HG03571 (cell line): ENCODE measurements around the gene GPD2.
"Not testable (repeated sequence)": the region's sequence is repeated elsewhere in the genome, so short reads cannot be mapped to it uniquely, and the experiment has no call there.

Source experiments
- ATAC-seq: cut with Tn5 transposase; IDR thresholded peaks from one replicate; pipeline ENCODE4 v1.9.1; 2021; ENCODE audit not compliant: unreplicated experiment

Gene GPD2

DNA sequence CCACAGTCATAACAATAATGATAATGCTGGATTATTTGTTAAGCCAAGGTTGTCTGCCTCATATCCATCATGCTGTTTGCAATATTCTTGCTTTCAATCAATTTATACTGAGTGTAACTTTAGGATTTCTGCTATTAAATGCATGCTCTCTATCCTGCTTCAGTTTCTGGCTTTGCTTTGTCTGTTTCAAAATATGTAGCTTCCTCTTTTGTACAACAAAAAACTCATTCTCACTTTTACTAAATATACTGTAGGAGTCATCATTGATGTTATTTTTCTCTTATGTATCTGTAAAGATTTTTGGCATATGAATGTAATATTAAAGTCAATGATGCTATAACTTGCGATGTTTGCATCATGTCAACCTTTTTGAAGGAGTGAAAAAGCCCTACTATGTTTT lies 149.3 kb downstream of the GPD2 start:
- ATAC-seq: no peak

GRCh38 chr2:156586621-156587020 lies 150.4 kb downstream of the GPD2 start:
- ATAC-seq: no peak

DNA sequence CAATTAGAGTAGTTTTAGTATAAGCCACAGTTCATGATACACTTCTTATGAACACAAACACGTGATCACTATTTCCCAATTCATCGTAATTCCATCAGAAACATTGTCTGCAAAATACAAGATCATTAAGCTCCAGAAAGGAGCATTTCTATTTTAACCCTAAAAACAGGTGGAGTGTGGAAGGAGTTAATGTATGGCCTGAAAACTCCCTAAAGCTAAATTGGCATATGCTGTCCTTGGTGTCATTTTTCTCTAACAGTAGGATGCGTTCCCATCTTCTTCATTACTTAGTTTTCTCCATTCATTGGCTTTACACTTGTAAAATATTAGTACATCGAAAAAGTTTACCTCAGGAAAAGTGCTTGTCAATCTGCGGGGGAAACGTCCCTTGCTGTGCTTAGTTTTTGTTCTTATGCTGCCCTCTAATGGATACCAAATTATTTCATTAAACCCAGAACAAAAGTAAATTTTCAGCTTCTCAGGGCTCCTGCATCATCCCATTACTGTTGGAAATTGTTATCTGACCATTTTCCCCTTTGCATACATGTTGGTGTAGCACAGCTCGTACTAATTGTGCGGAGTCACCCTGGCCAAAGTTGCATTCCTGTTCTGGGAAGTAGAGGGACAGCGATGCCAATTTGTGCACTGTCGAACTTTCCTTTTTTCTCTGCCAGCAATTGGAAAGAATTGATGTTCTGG lies 153.4 kb downstream of the GPD2 start:
- peak; percentile 61 for ATAC-seq

DNA sequence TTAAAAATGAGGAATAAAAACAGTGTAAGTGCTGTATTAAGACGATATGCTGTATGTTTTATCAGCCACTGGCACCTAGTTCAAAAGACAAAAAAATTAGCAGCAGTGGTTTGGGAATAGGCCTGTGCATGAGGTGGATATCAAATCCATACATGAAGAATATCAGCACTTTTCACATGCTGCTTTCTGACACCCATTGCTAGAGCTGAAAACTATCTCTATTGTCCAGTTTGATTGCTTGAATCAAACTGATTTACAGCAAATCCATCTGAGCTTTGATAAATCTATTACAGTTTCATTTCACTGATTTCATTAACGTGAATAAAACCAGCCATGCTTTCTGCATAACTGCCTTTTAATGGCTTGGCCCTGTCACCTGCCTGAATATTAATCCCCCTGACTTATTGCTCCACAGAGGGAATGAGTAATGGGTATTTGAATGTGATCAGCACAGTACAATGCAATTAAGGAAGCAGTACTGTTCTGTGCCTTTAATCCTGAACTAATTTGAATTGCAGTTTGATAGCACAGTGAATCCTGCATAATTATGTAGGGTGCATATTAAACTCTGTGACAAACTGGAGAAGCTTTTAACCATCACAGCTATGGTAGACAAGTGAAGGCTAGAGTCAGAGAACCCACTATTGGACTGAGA lies 154.0 kb downstream of the GPD2 start:
- no peak for ATAC-seq

DNA sequence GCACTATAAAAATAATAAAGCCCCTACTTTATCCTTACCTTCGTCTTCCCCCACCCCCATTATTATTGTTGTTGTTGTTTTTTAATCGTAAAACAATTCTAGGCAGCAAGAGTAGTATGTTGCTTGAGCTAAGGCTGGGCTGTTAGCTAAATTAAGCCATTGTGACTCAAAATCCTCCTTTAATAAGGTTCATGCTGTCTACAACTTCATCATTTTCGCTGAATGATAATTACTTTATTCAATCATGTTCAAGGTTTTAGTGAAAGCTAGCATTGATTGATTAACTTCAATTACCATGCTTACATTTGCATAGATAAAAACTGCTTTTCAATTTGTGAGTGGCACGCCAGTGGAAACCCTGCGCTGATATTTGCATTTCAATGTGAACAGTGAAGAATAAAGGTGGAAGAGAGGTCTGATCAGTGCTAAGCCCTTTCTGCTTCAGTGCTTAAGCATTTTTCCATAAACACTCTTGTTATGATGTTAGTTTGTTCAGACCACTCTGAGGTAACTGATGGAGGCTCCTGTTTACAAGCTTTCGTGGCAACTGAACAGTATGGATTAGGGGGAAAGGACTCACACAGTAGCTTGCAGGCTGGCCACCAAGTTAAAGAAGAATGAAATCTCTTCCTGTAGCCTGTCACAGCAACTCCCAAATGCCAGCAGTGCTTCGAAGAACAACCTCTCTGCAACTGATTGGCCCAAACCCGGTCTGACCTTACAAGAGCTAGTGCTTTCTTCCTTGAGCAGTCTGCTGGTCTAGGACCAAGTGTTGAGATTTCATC lies 156.8 kb downstream of the GPD2 start:
- ATAC-seq: no peak

- no peak for ATAC-seq
Observed at GRCh38 chr2:156593594-156593921, 157.4 kb downstream of the GPD2 start.

DNA sequence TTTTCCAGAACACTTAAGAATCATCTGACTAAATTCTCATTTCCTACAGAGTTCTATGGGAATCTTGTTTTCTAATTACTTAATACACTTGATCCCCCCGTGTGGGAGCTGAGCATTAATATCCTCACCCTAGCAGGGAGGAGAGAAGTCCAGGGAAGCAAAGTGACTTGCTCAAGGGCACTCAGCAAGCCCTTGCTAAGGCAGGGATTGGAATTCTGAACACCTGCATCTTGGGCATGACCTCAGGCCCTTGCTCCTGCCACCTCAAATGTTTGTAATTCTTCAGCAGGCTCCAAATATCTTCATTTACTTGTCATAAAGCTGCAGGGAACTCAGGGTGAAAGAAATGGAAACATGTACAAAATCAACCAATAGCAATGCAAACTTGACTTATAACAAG lies 162.4 kb downstream of the GPD2 start:
- ATAC-seq: no peak

- ATAC-seq: no peak
Observed at GRCh38 chr2:156600196-156600595, 164.0 kb downstream of the GPD2 start.

DNA sequence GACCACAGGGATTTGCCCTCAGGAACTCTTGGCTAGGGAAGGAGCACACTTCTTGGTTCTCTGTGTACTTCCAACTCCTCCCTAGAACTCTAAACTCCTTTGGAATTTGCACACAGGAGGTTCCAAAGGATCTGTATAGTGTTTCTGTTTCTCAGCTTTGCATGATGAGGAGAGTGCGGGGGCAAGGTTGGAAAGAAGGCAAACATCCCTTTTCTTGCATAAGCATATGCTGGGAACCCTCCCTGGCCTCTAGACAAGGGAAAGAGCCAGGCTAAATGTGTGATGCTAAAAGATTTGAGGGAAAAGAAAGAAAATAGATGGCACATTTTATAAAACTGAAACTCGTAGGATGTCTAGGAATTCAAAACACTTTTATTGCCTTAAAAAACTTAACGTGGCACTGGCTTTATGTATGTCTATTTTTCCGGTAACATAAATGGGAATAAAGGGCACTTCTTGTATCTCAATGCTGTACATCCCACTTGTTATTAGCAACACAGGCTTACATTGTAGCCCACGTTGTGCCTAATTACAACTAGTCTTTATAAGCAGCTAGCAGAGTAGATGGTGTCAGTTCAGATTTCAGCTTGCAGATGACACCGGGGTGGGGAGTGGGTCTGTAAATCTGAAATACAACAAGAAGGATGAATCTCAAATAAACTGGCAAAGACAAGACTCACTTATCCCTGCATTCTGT lies 165.8 kb downstream of the GPD2 start:
- ATAC-seq: no peak

DNA sequence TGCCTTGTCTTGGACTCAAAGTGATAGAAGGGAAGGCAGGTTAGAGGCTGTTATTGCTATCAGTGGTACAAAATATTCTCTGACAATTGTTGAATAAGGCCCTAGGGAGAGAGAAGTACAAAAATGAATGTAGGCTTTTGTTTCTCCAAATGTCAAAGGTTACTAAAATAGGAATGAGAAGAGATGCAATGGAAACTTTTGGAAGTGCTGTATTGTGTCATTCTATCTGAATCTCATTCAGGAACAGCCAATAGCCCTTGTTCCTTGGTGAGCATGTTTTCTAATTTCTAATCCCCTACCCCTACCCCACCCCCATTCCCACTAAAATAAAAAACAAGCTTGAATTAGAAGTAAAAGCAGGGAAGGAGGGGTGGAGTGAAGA lies 166.4 kb downstream of the GPD2 start:
- ATAC-seq: no peak

DNA sequence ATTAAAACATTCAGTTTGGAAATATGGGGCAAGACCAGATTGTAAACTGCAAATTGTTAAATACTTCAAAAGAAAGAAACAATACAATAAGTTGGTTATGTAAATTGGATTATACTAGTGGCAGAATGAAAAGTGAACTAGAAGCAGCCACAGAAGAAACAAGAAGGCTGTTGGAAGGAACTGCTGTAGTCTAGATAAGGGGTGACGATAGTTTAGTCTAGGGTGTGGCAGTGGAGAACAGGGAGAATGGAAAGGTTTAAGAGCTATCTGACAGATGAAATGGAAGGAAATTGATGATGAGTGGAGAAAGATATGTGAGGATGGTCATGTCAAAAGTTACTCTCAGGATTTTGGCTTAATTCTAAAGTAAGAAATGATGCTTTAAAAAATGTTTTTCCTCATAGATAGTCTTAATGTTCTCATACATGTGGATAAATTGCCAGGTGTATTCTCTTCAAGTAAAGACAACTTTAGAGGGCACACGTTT lies 179.7 kb downstream of the GPD2 start:
- ATAC-seq: no peak

- ATAC-seq: not testable (repeated sequence)
Observed at GRCh38 chr2:156618071-156618470, 181.9 kb downstream of the GPD2 start.

DNA sequence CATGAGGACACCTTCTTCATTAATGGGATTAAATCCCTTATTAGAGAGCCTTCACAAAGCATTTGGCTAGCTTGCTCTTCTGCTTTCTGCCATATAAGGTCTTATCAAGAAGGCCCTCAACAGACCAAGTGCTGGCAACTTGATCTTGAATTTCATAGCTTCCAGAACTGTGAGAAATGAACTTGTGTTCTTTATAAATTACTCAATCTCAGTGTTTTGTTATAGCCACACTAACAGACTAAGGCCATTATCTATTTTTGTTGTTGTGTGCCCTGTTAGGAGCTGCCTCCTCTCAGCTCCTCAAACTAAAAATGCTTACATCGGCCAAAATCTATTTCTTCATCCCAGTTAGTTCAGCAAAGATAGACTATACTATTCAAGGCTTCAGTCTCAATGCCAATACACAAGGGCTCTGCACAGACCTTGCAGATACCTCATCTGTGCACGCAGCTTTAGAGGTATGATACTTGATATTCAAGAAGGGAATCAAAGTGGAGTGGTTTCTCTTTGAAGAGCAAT lies 182.9 kb downstream of the GPD2 start:
- ATAC-seq: no peak

- ATAC-seq: no peak
Observed at GRCh38 chr2:156622491-156622890, 186.3 kb downstream of the GPD2 start.

DNA sequence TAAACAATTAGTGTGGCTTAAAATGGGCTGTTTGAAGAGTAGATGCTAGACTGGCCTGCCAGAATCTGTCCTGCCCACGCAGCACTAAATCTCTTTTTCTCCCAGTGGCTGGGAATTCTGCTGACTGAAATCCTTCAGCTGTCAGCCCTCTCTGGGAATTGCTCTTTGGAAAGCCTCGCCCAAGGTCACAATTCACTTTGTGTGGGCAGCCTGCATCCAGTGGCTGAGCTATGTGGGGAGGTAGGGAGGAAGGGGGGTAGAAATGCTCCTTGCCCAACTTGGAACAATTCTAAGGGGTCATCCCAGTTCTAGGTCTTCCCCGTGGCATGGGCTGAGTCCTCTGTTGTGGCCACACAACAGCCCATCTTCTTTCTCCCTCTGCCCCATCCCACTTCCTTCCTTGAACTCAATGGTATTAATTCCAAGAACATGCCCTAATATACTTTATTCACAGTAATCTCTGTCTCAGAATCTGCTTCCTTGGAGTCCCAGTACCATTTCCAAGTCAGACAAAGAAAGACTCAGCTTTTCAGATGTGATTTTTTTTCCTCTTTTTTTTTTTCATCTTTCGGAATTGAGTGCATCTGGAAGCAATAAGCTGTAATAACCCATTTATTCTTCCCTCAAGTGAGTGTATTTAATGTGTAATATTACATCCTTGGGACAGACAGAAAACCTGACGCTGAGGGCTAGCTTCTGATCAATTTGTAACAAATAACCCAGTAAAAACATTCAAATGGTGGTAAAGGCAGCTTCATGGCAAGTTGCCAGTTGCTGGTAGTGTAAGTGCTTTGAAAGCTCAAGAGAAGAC lies 189.4 kb downstream of the GPD2 start:
- ATAC-seq: no peak

GRCh38 chr2:156626931-156627330 lies 190.8 kb downstream of the GPD2 start:
- ATAC-seq: no peak

DNA sequence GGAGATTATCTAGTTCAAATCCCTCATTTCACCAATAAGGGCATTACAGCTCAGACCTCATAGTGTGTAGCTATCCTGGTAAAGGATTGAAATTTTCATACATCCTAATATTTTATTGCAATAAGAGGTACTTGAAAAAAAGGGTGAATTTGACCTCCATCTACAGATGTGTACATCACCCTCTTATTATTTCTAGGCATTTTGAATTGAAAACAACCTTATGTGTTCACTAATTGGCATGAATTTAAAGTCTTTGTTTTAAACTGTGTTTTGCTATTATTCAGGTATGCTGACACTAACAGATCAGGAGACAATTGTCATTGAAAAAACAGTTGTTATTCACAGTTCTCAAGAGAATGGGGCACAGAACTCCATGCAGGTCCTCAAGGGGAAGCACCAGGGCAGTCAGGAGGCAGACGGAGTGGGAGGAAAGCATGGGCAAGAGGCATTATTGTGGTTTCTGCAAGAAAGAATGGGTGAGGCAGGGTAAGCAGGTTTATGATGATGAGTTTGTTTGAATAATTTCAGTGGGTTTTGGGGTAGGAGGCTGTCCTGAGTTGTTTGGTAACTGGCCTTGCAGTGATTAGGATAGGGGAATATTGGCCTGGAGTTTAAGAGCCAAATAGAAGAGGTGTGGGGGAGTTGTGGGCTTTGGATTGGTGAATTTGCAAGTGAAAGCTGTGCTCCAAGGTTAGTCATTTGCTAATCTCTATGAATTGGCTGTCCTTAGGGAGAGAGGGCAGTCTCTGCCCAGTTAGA lies 194.6 kb downstream of the GPD2 start:
- ATAC-seq: no peak

- no peak for ATAC-seq
Observed at GRCh38 chr2:156635646-156636045, 199.5 kb downstream of the GPD2 start.
